Stimulated activated naive CD8-positive, alpha-beta T cell treated with anti-CD3 and anti-CD28 coated beads, Interleukin-15, Interleukin-2, amounts not matched to agents 100 ng/mL and 50 ng/mL, for 24 hours (primary cell): ENCODE results near the gene DCUN1D2.

Source experiments
- H3K27ac Mint-ChIP-seq: one replicate; pipeline ENCODE4 v1.8.0; 2021; ENCODE audit warnings: mild to moderate bottlenecking, mixed read lengths
- H3K27me3 Mint-ChIP-seq: one replicate; pipeline ENCODE4 v1.8.0; 2021; ENCODE audit warnings: mixed read lengths
- H3K36me3 Mint-ChIP-seq: one replicate; pipeline ENCODE4 v1.8.0; 2021; ENCODE audit warnings: low read depth, mixed read lengths
- H3K4me1 Mint-ChIP-seq: one replicate; pipeline ENCODE4 v1.8.0; 2021; ENCODE audit warnings: low read depth, mixed read lengths
- H3K4me3 Mint-ChIP-seq: one replicate; pipeline ENCODE4 v1.8.0; 2021; ENCODE audit warnings: mild to moderate bottlenecking, mixed read lengths
- H3K9me3 Mint-ChIP-seq: one replicate; pipeline ENCODE4 v1.8.0; 2021; ENCODE audit warnings: mixed read lengths

The DCUN1D2 gene

DNA sequence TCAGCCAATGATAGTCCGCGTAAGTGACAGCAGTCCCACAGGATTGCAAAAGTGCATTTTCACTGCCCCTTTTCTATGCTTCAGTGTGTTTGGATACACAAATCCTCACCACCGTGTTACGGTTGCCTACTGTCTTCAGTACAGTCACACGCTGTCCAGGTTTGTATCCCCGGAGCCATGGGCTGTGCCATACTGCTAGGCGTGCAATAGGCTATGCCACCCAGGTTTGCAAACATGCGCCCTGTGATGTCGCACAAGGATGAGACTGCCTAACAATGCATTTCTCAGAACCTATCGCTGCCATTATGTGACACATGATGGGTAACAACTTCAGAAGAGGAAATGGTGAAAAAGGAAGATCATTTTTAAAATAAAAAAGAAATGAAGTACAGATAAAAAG, 20.4 kb downstream of the DCUN1D2 start:
- H3K27me3 Mint-ChIP-seq, result no peaks in the 10 kb centered on the region
- no peak overlapping the region for H3K4me3 Mint-ChIP-seq
- no peak overlapping the region for H3K27ac Mint-ChIP-seq
- peaks cover 63% of the 10 kb centered on the region for H3K36me3 Mint-ChIP-seq
- no peaks in the 10 kb centered on the region for H3K4me1 Mint-ChIP-seq
- no peaks in the 10 kb centered on the region for H3K9me3 Mint-ChIP-seq

DNA sequence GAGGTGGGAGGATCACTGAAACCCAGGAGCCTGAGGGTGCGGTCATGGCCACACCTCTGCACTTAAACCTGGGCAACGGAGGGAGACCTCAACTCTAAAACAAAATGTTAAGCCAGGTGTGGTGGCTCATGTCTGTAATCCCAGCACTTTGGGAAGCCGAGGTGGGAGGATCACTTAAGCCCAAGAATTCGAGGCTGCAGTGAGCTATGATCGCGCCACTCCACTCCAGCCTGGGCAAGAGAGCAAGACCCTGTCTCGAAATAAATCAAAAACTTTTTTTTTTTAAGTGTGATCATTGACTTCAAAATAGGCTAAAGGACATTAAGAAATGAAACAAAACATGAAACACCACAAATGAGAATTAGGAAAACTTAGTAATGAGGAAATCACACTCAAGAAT, 20.9 kb downstream of the DCUN1D2 start:
- H3K4me3 Mint-ChIP-seq, result no peak overlapping the region
- peaks cover 59% of the 10 kb centered on the region for H3K36me3 Mint-ChIP-seq
- H3K27me3 Mint-ChIP-seq, result no peaks in the 10 kb centered on the region
- no peak overlapping the region for H3K27ac Mint-ChIP-seq
- no peaks in the 10 kb centered on the region for H3K9me3 Mint-ChIP-seq
- H3K4me1 Mint-ChIP-seq, result no peaks in the 10 kb centered on the region

DNA sequence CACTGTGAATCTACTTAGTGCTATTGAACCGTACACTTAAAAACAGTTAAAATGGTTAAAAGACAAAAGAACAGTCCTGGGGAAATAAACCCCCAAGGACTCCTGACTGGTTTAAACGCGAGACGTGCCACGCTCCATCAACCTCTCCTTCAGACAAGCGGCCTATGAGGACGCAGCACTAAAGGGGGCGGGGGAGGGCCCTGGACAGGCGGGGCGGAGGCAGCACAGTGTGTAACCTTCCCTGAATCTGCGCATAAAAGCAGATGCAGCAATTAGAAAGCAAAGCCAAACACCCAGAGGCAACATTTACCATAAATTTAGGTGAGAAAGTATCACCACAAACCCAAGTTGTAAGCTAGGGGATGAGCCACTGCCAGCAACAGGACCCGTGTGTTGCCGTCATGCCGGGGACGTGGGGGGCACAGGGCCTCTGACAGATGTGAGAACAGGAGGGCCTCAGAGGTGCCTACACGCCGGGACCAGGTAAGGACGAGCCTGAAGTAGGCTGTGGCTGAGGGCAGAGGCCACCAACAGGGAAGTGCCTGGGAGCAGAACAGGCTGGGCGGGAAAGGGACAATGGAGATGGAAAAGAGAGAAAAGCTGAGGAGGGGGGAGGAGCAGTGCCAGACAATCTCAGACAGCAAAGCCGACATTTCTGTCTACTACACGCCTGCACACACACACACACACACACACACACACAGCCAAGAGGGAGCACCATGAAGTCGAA, 21.9 kb downstream of the DCUN1D2 start:
- Mint-ChIP-seq H3K27ac (no peak overlapping the region), H3K4me3 (no peak overlapping the region), H3K36me3 (peaks cover 51% of the 10 kb centered on the region), H3K4me1 (no peaks in the 10 kb centered on the region), H3K27me3 (no peaks in the 10 kb centered on the region), H3K9me3 (no peaks in the 10 kb centered on the region)

DNA sequence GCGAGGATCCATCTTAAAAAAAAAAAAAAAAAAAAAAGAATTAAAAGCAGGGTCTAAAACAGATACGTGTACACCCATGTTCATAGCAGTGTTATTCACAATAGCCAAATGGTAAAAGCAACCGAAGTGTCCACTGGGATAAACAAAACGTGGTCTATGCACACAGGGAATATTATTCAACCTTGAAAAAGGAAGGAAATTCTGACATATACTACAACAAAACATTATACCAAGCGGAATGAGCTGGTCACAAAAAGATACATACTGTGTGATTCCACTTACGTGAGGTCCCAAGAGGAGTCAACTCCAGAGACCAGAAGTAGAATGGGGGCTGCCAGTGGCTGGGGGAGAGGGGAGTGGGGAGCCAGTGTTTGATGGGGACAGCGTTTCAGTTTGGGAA, 22.5 kb downstream of the DCUN1D2 start:
- Mint-ChIP-seq H3K4me3 (no peak overlapping the region), H3K27ac (no peak overlapping the region), H3K4me1 (no peaks in the 10 kb centered on the region), H3K36me3 (peaks cover 46% of the 10 kb centered on the region), H3K9me3 (no peaks in the 10 kb centered on the region), H3K27me3 (no peaks in the 10 kb centered on the region)

DNA sequence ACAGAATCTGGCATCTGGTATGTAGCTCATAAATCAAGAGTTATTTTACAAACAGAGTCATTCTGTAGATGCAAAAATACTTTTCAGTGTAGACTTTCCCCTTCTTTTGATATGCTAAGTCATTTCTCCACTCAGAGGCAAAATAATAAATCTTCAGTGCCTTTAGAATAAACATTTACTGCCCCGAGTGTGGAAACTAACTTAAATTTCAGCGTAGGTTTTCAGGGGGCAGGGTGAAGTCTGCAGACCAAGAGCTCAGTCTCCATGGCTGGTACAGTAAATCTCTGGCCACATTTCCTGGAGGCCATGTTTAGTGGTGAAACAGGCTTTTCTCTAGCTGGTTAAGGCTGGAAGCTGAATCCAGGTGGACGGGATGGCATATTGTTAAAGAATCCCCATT, 24.1 kb downstream of the DCUN1D2 start:
- no peaks in the 10 kb centered on the region for H3K4me1 Mint-ChIP-seq
- no peaks in the 10 kb centered on the region for H3K9me3 Mint-ChIP-seq
- no peaks in the 10 kb centered on the region for H3K27me3 Mint-ChIP-seq
- H3K4me3 Mint-ChIP-seq, result no peak overlapping the region
- H3K36me3 Mint-ChIP-seq, result peaks cover 47% of the 10 kb centered on the region
- H3K27ac Mint-ChIP-seq, result no peak overlapping the region

DNA sequence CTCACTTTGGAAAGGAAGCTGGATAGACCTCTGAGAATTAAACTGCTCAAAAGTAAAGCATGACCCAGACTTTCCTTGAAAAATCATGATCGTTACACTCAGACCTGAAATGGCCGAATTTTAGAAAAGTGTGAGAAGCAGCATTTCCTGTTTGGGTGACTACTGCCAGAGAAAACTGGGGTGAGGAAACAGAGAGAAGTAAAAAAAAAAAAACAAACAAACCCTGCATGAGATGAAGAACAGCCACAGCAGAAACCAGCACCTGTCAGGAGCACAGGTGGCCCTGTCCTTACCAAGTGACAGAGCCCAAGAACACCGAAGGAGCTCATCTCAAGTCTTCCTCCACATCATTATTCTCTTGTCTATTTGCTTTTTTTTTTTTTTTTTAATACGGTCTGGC, 25.2 kb downstream of the DCUN1D2 start:
- Mint-ChIP-seq H3K27me3 (no peaks in the 10 kb centered on the region), H3K27ac (peak overlapping the region; percentile 45), H3K4me3 (no peak overlapping the region), H3K36me3 (peaks cover 52% of the 10 kb centered on the region), H3K9me3 (no peaks in the 10 kb centered on the region), H3K4me1 (no peaks in the 10 kb centered on the region)

DNA sequence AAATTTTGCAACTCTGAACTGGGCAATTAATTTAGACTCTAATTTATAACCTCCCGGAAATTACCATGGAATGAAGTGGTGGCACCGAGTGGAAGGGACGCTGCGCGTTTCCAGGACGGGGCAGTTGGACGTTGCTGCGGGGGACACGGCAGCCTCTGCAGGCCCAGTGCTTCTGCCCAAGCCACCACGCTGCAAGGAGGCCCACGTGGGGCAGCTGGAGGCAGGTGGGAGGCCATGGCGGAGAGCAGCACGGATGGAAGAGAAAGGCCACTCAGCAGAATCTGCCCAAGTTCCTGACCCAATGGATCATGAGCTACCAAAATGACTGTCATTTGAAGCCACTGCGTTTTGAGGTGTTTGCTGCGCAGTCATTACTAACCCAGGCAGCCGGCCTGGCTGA, 26.0 kb downstream of the DCUN1D2 start:
- Mint-ChIP-seq H3K36me3 (peaks cover 50% of the 10 kb centered on the region), H3K27me3 (no peaks in the 10 kb centered on the region), H3K4me3 (no peak overlapping the region), H3K9me3 (no peaks in the 10 kb centered on the region), H3K4me1 (no peaks in the 10 kb centered on the region), H3K27ac (no peak overlapping the region)

DNA sequence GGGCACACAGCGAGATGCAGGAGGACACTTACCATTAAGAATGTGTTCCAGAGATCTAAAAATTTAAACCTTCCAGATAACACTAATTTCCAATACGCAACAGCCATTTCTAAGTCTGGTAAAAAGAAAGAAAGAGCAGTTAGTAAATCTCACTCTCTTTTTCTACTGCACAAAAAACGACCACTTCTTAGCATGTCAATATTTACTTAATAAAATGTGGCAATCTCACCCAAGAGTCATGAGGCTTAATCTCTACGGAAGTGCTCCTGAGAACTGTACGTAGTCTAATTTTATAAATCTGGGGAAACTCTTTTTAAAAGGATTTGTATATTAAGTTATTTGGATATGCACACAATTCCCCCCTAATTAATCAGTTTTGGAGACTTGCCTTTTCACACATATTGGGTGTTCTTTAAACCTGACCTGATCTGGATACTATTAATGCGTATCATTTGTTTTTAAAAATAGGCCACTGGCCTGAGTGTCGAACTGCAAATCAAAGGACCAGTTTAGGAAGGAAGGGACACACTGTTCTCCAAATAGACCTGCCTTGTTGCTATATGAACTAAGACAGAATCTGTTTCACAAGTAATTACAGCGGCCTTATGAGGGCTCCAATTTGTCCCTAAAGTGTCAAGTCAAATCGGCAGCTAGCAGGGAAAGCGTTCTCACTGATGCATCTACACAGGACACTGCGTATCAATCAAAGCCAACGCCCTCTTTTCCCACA, 29.3 kb downstream of the DCUN1D2 start:
- Mint-ChIP-seq H3K4me1 (no peaks in the 10 kb centered on the region), H3K27me3 (no peaks in the 10 kb centered on the region), H3K4me3 (no peak overlapping the region), H3K27ac (no peak overlapping the region), H3K36me3 (peaks cover 49% of the 10 kb centered on the region), H3K9me3 (no peaks in the 10 kb centered on the region)

DNA sequence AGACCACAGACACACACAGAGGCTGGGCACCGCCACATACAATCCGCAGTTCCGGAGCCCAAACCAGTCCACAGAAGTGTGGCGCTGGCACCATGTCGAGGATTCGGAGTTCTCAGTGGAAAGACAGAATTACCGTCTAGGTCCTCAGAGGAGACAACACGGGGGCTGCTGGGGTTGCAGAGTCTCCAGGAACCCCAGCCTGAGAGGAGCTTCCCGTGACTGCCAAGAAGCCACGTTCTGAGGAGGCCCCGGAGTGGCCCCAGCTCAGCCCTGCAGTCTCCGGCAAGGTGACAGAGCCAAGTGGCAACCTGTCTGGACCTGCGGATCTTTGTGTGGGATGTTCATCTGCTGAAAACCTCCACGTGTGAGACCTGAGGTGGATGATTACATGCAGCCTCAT, 29.9 kb downstream of the DCUN1D2 start:
- H3K36me3 Mint-ChIP-seq, result peaks cover 52% of the 10 kb centered on the region

DNA sequence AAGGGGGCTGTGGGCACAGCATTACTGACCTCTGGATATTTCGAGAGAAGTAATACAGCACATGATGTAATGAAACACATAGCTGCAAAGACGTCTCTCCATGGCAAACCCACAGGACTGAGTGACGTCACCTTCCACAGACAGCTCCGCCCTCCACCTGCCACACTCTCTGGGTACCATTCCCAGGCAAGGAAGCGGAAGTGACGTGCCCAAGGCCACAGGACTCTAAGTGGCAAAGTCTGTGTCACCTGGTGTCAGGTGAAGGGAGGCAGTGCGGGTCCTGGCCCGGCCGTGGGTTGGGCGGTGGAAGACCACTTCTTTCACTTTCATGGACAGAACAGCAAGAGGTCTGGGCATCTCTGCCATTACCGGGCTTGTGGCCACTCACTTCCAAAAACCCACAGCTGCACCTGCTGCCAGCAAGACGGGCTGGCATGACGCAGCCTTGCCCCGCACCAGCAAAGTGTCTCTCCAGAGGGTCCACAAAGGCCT, 30.4 kb downstream of the DCUN1D2 start:
- Mint-ChIP-seq H3K4me1 (no peaks in the 10 kb centered on the region), H3K36me3 (peaks cover 47% of the 10 kb centered on the region), H3K4me3 (no peak overlapping the region), H3K27me3 (no peaks in the 10 kb centered on the region), H3K9me3 (no peaks in the 10 kb centered on the region), H3K27ac (no peak overlapping the region)

More for the DNA sequence above, 29.9 kb downstream of the DCUN1D2 start:
- Mint-ChIP-seq H3K27me3 (no peaks in the 10 kb centered on the region), H3K4me3 (no peak overlapping the region), H3K27ac (no peak overlapping the region), H3K4me1 (no peaks in the 10 kb centered on the region), H3K9me3 (no peaks in the 10 kb centered on the region)

DNA sequence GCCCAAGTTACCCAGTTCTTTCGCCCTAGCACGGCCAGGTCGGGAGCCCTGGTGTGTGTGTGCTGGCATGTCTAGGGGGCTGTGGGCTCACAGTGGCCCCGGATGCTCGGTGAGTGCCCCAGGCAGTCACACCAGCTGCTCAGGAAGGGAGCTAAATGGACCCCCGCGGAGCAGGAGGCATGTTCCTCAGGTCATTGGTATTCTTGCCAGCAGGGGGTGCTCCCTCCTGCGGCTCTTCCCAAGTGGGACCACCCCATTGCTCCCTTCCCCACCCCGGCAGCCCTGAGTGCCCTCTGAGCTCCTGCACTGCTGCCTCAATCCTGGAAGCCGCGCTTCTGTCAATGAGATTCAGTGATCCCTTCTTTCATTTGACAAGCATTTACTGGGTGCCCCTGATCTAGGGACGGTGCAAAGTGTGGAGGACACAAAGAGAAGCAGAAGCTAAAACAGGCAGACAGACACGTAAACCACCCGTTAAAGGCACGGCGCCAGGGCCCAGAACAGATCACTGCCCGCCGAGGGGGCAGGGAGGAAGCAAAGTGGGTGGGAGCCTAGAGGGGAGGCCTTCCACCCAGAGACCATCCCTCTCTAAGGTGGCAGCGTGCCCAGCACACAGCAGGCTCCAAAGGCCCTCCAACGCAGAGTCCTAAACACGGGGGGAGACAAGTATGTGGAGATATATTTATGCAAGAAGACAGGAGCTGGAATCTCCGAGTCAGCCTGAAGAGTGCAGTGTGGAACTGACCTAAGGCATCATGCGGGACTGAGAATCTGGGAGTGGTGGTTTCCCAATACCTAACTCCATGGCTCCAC, 32.1 kb downstream of the DCUN1D2 start:
- no peaks in the 10 kb centered on the region for H3K9me3 Mint-ChIP-seq
- H3K4me3 Mint-ChIP-seq, result no peak overlapping the region
- H3K27ac Mint-ChIP-seq, result no peak overlapping the region
- no peaks in the 10 kb centered on the region for H3K4me1 Mint-ChIP-seq
- no peaks in the 10 kb centered on the region for H3K27me3 Mint-ChIP-seq
- peaks cover 47% of the 10 kb centered on the region for H3K36me3 Mint-ChIP-seq

DNA sequence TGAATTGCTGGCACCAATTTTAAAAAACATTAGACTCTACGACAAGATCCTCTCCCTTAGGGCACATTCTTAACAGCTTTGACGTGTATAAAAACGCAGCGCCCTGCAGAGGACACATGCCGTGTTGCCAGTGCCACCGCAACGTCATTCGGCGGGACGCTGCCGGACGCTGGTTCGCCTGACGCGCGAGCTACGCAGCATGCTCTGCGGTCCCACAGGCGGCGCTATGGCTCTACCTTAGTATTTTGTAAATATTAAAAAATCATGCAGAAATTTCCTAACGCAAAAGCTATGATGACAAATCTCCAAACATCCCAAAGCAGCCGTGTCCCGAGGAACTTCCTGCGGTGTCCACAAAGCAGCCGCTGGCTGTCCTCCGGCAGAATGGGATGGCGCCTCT, 33.0 kb downstream of the DCUN1D2 start:
- Mint-ChIP-seq H3K36me3 (peaks cover 47% of the 10 kb centered on the region), H3K27me3 (no peaks in the 10 kb centered on the region), H3K4me1 (no peaks in the 10 kb centered on the region), H3K4me3 (no peak overlapping the region), H3K27ac (no peak overlapping the region), H3K9me3 (no peaks in the 10 kb centered on the region)

DNA sequence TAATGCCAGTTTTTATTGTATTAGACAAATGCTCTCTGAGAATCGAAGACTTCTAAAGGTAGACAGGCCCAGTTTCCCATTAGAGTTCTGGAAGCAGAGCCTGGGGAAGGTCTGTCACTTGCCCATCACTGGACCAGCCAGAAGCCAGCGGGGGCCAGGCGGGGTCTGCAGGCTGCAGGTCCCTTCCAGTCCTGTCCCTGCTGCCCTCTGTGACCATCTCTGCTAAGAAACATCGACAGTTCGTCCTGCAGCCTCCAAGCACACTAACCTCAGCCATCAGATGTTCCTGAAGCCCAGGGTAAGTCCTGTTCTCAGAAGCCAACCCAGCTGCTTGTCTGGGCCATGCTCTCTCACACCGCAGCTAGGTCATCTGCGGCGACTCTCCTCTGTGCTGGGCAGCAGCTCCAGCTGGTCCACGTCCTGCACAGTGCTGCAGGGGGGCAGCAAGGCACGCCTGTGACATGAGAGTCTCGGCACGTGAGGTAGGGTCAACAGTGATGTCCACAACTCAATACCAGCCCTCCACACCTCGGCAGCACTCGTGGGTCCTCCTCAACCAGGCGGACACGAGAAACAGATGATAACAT, 34.3 kb downstream of the DCUN1D2 start:
- Mint-ChIP-seq H3K9me3 (no peaks in the 10 kb centered on the region), H3K4me1 (no peaks in the 10 kb centered on the region), H3K27me3 (no peaks in the 10 kb centered on the region), H3K27ac (no peak overlapping the region), H3K4me3 (no peak overlapping the region), H3K36me3 (peaks cover 40% of the 10 kb centered on the region)

DNA sequence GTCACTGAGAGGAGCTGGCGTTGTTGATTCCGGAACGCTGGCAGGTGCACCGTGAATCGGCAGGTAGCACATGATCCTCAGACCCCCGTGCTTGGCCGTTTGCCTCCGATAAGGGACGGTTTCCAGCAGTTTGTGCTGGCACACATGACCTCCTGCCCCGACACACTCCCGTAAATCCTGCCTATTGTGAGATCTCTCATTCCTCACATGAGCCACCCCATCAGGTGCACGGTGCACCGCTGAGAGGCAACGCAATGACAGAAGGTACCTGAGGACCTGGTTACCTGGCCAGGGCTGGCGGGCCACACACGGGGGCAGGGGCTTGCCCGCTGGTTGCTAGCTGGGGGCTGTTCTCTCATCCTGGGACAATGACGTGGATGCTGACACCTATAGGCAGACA, 35.1 kb downstream of the DCUN1D2 start:
- Mint-ChIP-seq H3K9me3 (no peaks in the 10 kb centered on the region), H3K4me1 (no peaks in the 10 kb centered on the region), H3K36me3 (peaks cover 35% of the 10 kb centered on the region), H3K4me3 (no peak overlapping the region), H3K27ac (no peak overlapping the region), H3K27me3 (no peaks in the 10 kb centered on the region)

DNA sequence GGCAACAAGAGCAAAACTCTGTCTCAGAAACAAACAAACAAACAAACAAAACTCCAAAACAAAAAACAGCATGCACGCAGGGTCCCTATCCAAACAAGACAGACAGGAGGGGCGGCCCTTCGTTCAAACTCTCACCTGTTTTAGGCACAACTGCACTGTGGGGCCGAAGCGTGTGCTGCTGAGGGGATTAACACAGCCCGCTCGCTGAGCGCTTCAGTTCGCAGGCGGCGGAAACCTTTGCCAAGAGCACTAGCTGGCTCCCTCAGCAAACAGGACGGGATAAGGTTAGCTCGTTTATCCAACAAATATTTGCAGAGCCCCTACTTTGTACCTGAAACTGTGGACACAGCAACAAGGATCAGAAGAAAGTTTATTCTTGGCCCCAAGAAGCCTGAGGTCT, 35.6 kb downstream of the DCUN1D2 start:
- no peaks in the 10 kb centered on the region for H3K27me3 Mint-ChIP-seq
- H3K36me3 Mint-ChIP-seq, result peaks cover 32% of the 10 kb centered on the region
- no peaks in the 10 kb centered on the region for H3K9me3 Mint-ChIP-seq
- H3K4me1 Mint-ChIP-seq, result no peaks in the 10 kb centered on the region
- H3K4me3 Mint-ChIP-seq, result no peak overlapping the region
- no peak overlapping the region for H3K27ac Mint-ChIP-seq
